Neural progenitor cell (in vitro differentiated cells): Measurements from ENCODE around the gene SCGN.

ENCODE experiments used
- CTCF ChIP-seq: fragments of 200-600 bp; sonication (generic); IDR thresholded peaks from 2 replicates; pipeline ENCODE4 v1.5.1; 2017; ENCODE audit warnings: antibody characterized with exemption, mild to moderate bottlenecking
- EZH2 ChIP-seq: fragments of 200-600 bp; sonication (generic); IDR thresholded peaks from 2 replicates; pipeline ENCODE4 v1.6.1; 2017; ENCODE audit warnings: antibody characterized with exemption, mild to moderate bottlenecking, moderate library complexity

- no peak for TF ChIP-seq CTCF
- no peak for TF ChIP-seq EZH2
These were observed 6.1 kb upstream of the SCGN start for GRCh38 chr6:25645916-25646315.
